Fibroblast of lung (primary cell): ENCODE measurements around the gene LOC128125822.

Experiments
- DNase-seq, 2 donors: peaks; one replicate each; pipeline versions ENCODE4 v3.0.0 to v3.0.0-alpha.2; 2010; ENCODE audit warnings: low read depth in 2 of 2
- H2AFZ ChIP-seq: 2 replicates; pipeline ENCODE4 v1.5.1; 2012; ENCODE audit warnings: low read length, control low read depth, inconsistent platforms
- H3K27ac ChIP-seq: 2 replicates; pipeline ENCODE4 v1.5.1; 2011; ENCODE audit warnings: low read length, control low read depth; ENCODE audit not compliant: insufficient read depth
- H3K27me3 ChIP-seq: 2 replicates; pipeline ENCODE4 v1.5.1; 2011; ENCODE audit warnings: mild to moderate bottlenecking, low read length; ENCODE audit not compliant: control insufficient read depth, insufficient read depth
- H3K36me3 ChIP-seq: 2 replicates; pipeline ENCODE4 v1.5.1; 2011; ENCODE audit warnings: low read length; ENCODE audit not compliant: control insufficient read depth, insufficient read depth
- H3K4me1 ChIP-seq: 2 replicates; pipeline ENCODE4 v1.5.1; 2011; ENCODE audit warnings: low read length; ENCODE audit not compliant: control insufficient read depth, insufficient read depth; ENCODE audit errors: extremely low read depth
- H3K4me2 ChIP-seq: 2 replicates; pipeline ENCODE4 v1.5.1; 2011; ENCODE audit warnings: low read length, control low read depth; ENCODE audit not compliant: insufficient read depth; ENCODE audit errors: extremely low read depth
- H3K4me3 ChIP-seq, 4 experiments: fragments of 200-600 bp in 1 of 4; sonication (generic) in 1 of 4; replicated peaks in 1 of 4; 2 replicates each; pipeline ENCODE4 v1.5.1; 2011 to 2016; ENCODE audit warnings: low read length in 4 of 4, low read depth in 3 of 4, mild to moderate bottlenecking in 3 of 4, control low read depth in 2 of 4, inconsistent platforms in 1 of 4, mixed read lengths in 1 of 4; ENCODE audit not compliant: insufficient read depth in 1 of 4; ENCODE audit errors: control extremely low read depth in 1 of 4
- H3K79me2 ChIP-seq: 2 replicates; pipeline ENCODE4 v1.5.1; 2012; ENCODE audit warnings: mild to moderate bottlenecking, low read length, inconsistent platforms; ENCODE audit not compliant: control insufficient read depth, insufficient read depth
- H3K9ac ChIP-seq: 2 replicates; pipeline ENCODE4 v1.5.1; 2011; ENCODE audit warnings: mild to moderate bottlenecking, low read length, control low read depth; ENCODE audit not compliant: insufficient read depth
- H3K9me3 ChIP-seq: 2 replicates; pipeline ENCODE4 v1.5.1; 2012; ENCODE audit warnings: low read depth, low read length; ENCODE audit not compliant: control insufficient read depth, insufficient read depth
- H4K20me1 ChIP-seq: 2 replicates; pipeline ENCODE4 v1.5.1; 2011; ENCODE audit warnings: low read length; ENCODE audit not compliant: control insufficient read depth, insufficient read depth; ENCODE audit errors: extremely low read depth
- CTCF ChIP-seq, 2 donors: IDR thresholded peaks in 1 of 2; conservative IDR thresholded peaks in 1 of 2; 1 replicate in 1 of 2; 2 replicates in 1 of 2; pipeline ENCODE4 v1.5.1; 2011 to 2012; ENCODE audit warnings: low read length in 2 of 2, control low read depth in 1 of 2, inconsistent platforms in 1 of 2, low read depth in 1 of 2, mild to moderate bottlenecking in 1 of 2
- EZH2 ChIP-seq: IDR thresholded peaks from 2 replicates; pipeline ENCODE4 v1.5.1; 2012; ENCODE audit warnings: low read length, control low read depth, mild to moderate bottlenecking; ENCODE audit errors: missing control alignments

The LOC128125822 gene

GRCh38 chr6:63576985-63577712, 4.9 kb downstream of the LOC128125822 start:
- no peak for DNase-seq
- Histone ChIP-seq H3K4me1 (no peaks in the 10 kb centered on the region), H4K20me1 (no peaks in the 10 kb centered on the region), H3K4me2 (no peak overlapping the region), H3K27me3 (no peaks in the 10 kb centered on the region), H3K36me3 (peaks cover 15% of the 10 kb centered on the region), H3K27ac (no peak overlapping the region), H3K9me3 (no peaks in the 10 kb centered on the region), H3K79me2 (peaks cover 52% of the 10 kb centered on the region), H2AFZ (no peak overlapping the region), H3K4me3 (no peak overlapping the region), H3K9ac (no peak overlapping the region)
- TF ChIP-seq EZH2 = no peak
- TF ChIP-seq CTCF (conservative IDR thresholded peaks at IDR 0.05 in 1 of 2, IDR thresholded peaks at IDR 0.05 in 1 of 2; ENCODE audit: low read depth in 1 of 2, low read length in 2 of 2) = no peak

GRCh38 chr6:63578757-63579156, 6.5 kb downstream of the LOC128125822 start:
- Histone ChIP-seq H2AFZ (no peak overlapping the region), H3K27me3 (no peaks in the 10 kb centered on the region), H4K20me1 (no peaks in the 10 kb centered on the region), H3K27ac (no peak overlapping the region), H3K79me2 (peaks cover 38% of the 10 kb centered on the region), H3K4me1 (no peaks in the 10 kb centered on the region), H3K4me2 (no peak overlapping the region), H3K4me3 (no peak overlapping the region), H3K9ac (no peak overlapping the region), H3K9me3 (no peaks in the 10 kb centered on the region), H3K36me3 (peaks cover 17% of the 10 kb centered on the region)
- TF ChIP-seq EZH2 (no peak), CTCF (conservative IDR thresholded peaks at IDR 0.05 in 1 of 2, IDR thresholded peaks at IDR 0.05 in 1 of 2; ENCODE audit: low read depth in 1 of 2, low read length in 2 of 2) (no peak)
- no peak for DNase-seq

- Histone ChIP-seq H3K4me1 (no peaks in the 10 kb centered on the region), H3K9me3 (no peaks in the 10 kb centered on the region), H3K79me2 (peaks cover 25% of the 10 kb centered on the region), H3K36me3 (peaks cover 17% of the 10 kb centered on the region), H3K27me3 (no peaks in the 10 kb centered on the region), H4K20me1 (no peaks in the 10 kb centered on the region), H3K4me2 (no peak overlapping the region), H2AFZ (no peak overlapping the region), H3K27ac (no peak overlapping the region), H3K9ac (no peak overlapping the region), H3K4me3 (no peak overlapping the region)
- DNase-seq = no peak
- TF ChIP-seq CTCF (conservative IDR thresholded peaks at IDR 0.05 in 1 of 2, IDR thresholded peaks at IDR 0.05 in 1 of 2; ENCODE audit: low read depth in 1 of 2, low read length in 2 of 2) (no peak), EZH2 (no peak)
These were observed 7.8 kb downstream of the LOC128125822 start for GRCh38 chr6:63579937-63580703.
